T follicular helper cell (primary cell): Measurements from ENCODE around the gene MVK.

Experiments used
- DNase-seq: peaks from one replicate; pipeline ENCODE4 v3.0.0-alpha.2; 2020; ENCODE audit warnings: low read depth
- total RNA-seq, 2 experiments: gene quantifications; one replicate each; lab custom pipeline; 2026; lab: John Stamatoyannopoulos, UW

Gene MVK
- total RNA-seq, result 19.7 to 22.4 reads per million in 2 experiments

GRCh38 chr12:109573029-109573913, at the start of gene MVK, which contains the start of gene MMAB:
Gene MVK, plus strand, starts transcription at chr12:109573794. Its CDS starts 1,029 bp downstream, at chr12:109574823.
Gene MMAB, minus strand, starts transcription at chr12:109573504. Its CDS starts 24 bp downstream, at chr12:109573480.
- peak; percentile 98 for DNase-seq

DNA sequence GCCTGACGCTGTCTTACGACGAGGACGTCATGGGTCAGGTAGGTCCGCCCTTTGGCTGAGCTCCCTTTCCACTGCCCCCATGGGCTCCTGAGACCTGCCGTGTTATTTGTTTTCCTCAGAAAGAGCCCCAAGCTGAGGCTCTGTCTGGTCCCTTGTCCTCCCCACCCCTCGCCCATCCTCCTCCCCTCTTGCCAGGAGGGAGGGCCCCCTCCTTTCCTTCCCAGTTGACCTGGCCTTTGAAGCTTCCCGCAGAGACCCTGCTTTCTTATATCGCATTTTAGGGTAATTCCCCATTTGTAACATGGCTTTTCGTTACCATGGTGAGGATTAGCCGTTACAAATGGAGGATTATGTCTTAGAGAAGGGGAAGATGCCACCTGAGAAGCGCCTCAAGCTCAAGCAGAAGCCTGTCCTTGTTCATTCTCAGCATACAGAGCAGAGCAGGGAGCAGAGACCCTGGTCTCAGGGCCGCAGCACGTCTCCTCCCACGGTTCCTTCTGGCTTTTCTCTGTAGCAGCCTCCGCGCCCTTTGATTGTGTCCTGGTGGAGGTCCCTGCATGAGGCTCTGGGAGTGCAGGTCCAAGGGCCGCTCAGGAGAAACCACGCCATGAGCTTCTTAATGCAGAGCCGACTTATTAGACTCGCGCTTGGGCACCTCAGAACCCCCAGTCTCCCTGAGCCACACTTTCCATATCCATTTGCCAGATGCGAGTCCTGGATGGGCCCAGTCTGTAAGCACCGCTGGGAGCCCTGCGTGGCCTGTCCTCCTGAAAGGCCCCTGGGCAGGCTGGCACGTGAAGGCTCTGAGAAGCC, 48.9 kb upstream of the MVK start:
- DNase-seq, result no peak

- no peak for DNase-seq
Measured at GRCh38 chr12:109525279-109525585, 48.4 kb upstream of the MVK start.

DNA sequence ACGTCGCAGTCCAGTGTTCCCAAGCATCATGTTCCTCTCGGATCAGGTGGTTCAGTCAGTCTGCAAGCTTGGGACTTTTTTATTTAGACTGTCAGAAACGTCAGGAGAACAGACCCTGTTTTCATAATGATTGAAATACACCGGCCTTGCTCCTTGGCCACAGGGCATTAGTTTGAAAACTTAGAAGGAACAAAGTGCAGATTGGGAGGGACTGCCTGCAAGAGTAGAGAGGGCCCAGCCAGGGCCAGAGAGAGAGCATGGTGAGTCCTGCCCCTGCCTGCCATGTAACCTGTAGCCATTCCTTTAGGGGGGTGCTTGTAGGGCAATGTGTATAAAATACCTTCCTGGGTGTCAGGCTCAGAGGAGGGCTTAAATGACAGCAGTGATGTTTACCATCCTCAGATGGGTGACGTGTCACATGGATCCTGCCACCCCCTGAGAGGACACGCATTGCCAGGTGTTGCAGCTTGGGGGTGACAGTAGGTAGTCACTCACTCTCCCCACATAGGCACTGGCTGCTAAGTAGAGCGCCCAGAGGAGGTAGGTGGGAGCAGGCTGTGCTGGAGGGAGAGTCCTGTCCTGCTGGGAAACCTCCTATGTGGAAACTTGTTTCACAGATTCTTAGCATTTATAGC, 46.0 kb upstream of the MVK start:
- no peak for DNase-seq

GRCh38 chr12:109529691-109530640, 43.6 kb upstream of the MVK start:
- DNase-seq, result no peak

- DNase-seq, result no peak
Measured at GRCh38 chr12:109531411-109531810, 42.2 kb upstream of the MVK start.

DNA sequence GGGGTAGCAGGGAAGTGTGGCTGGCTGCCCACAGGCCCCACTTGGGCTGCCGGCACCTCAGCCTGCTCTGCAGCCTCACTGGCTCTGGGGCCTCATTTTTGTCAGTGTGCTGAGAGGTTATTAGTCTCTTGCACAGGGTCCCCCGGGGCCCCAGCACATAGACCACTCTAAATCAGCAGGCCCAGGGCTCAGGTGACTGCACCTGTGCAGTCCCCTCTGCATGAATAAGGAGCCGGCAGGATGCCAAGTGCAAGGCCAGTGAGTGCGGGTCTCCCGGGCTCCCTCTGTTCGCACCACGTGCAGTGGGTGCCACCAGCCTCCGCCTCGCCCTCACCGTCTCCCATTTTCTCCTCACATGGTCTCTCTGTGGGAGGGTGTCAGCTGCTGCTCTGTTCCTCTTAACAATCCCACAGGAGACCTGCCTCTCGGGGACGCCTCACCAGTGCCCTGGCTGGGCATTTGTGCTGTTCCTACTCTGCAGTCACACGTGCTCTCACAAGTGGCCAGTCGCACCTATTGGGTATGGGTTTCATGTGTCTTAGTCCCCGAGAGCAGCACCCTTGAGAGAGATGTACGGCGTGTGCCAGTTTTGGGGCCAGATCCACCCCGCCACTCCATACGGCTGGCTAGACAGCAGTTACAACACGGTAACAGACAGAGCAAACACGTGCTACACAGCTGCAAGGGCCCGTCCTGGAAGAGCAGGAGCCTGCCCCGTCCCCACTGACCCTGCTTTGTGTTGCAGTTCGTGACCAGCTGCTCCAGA, 40.7 kb upstream of the MVK start:
- no peak for DNase-seq

DNA sequence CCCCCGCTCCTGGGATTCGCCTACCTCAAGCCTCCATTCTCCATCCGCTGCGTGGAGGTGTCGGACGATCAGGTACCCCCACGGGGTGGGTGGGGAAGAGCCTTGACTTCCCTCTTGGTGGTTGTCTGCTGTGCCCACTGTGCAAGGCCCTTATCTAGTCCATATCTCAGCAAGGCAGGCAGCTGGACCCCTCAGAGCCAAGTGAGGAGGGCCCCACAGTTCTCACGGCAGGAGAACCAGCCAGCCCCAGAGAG, 40.2 kb upstream of the MVK start:
- DNase-seq, result no peak

DNA sequence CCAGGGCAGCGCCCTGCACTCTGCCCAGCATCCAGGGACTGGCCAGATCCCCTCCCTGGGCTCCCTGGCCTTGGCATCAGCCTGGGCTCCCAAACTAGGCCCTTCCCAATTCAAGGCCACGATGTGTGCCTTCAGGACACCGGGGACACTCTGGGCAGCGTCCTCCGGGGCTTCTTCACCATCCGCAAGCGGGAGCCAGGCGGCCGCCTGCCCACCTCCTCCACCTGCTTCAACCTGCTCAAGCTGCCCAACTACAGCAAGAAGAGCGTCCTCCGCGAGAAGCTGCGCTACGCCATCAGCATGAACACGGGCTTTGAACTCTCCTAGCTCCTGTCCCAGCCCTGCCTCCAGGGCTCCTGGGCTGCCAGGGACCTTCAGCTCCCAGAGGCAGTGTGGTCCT, 39.1 kb upstream of the MVK start:
- DNase-seq, result no peak

- no peak for DNase-seq
Measured at GRCh38 chr12:109535231-109535862, 38.2 kb upstream of the MVK start.

DNA sequence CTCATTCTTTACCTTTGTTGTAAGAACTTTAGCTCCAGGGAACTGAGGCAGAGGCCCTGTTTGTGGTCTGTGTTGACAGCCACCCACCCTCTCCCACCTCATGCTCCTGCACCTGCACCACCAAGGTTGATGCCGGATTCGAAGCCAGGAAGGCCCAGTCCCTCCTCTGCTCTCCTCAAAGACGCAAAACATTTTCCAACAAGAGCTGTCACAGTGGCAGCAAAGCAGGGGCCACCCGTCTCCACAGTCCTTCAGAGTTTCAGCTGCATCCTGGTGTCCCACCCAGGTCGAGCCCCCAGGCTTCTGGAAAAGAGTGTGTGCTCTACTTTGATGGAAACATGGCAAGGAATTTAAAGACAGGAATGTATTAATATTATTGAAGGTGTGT, 37.7 kb upstream of the MVK start:
- DNase-seq, result no peak

DNA sequence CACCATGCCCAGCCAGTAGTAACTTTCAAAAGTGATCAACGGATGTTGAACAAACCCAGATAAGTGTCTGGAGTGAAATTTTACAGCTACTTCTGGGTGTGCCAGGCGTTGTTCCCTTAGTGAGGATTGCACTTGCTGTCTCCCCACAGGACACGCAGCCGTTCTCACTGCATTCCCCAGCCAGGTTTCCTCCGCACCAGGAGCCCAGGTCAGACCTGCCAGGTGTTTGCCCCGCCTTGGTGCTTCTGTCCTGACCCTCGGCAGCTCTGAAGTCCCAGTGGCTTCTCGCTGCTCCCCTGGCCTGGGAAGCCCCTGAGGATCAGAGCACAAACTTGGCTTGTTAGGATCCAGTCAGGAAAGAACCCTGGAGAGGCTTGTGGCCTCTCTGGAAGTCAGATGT, 36.5 kb upstream of the MVK start:
- no peak for DNase-seq

DNA sequence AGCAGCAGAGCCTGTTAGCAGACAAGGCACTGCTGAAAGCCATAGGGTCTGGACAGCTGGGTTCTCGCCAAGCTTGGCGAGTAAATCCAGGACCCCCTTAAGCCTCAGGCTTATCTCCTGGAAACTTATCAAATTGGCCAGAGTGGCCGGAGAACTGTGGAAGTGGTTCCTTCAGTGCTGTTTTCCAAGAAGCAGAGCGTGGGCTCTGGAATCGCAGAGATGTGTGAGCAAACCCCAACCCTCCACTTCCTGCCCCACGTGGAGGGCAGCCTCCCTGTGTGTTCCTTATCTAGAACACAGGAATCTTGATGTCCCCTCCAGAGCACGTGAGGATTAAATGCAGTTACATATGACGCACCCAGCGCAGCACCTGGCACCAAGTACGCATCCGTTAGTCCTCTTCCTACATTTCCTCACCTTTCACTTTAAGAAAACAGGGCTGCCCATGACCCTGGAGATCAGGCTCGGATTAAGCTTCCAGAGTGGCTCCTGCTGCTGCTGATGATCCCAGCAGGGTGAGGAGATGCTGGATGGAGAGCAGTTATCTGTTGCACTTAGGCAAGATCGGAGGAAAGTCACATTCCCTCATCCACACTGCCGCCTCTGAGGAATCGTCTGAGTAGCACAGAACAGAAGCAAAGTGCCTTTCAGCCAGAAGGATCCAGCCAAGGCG, 35.3 kb upstream of the MVK start:
- DNase-seq, result no peak

GRCh38 chr12:109539508-109539907, 34.1 kb upstream of the MVK start:
- DNase-seq, result no peak

GRCh38 chr12:109540526-109541412, 32.8 kb upstream of the MVK start:
- no peak for DNase-seq

DNA sequence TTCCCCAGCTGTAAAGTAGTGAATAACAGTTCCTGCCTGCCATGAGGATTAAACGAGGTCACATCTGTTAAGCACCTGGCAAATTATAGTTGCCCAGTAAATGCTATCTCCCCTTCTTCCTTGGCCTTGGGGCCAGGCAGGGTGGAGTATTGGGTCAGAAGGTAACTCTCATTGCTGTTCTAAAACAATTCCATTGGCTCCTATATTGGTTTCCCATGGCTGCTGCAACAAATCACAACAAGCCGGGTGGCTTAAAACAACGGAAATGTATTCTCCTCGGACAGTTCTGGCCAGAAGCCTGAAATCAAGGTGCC, 32.2 kb upstream of the MVK start:
- no peak for DNase-seq

GRCh38 chr12:109542014-109542413, 31.6 kb upstream of the MVK start:
- DNase-seq, result no peak

- no peak for DNase-seq
Measured at GRCh38 chr12:109542876-109543275, 30.7 kb upstream of the MVK start.

- no peak for DNase-seq
Measured at GRCh38 chr12:109544955-109545531, 28.6 kb upstream of the MVK start.
